OCI-LY1 (cell line): Measurements from ENCODE around the gene CDK5RAP2.

Experiments
- H2AFZ ChIP-seq: fragments of 200-600 bp; sonication (generic), shearing (Covaris generic); 2 replicates; pipeline ENCODE4 v1.6.0; 2014; ENCODE audit warnings: antibody characterized with exemption, mild to moderate bottlenecking, low read length
- H3F3A ChIP-seq: fragments of 200-600 bp; sonication (generic), shearing (Covaris generic); 2 replicates; pipeline ENCODE4 v1.6.0; 2014; ENCODE audit warnings: mild to moderate bottlenecking, antibody characterized with exemption, low read length, moderate library complexity; ENCODE audit not compliant: insufficient read depth
- H3K27ac ChIP-seq: fragments of 200-600 bp; sonication (generic); 2 replicates; pipeline ENCODE4 v1.5.1; 2014; ENCODE audit warnings: low read length, mixed run types, mild to moderate bottlenecking, low read depth; ENCODE audit not compliant: poor library complexity, severe bottlenecking
- H3K27me3 ChIP-seq: fragments of 200-600 bp; sonication (generic); 2 replicates; pipeline ENCODE4 v1.6.0; 2014; ENCODE audit warnings: antibody characterized with exemption, mild to moderate bottlenecking, low read length, moderate library complexity; ENCODE audit not compliant: insufficient read depth
- H3K36me3 ChIP-seq: fragments of 200-600 bp; sonication (generic); 2 replicates; pipeline ENCODE4 v1.6.1; 2014; ENCODE audit warnings: mild to moderate bottlenecking, antibody characterized with exemption, low read length, moderate library complexity, mixed read lengths; ENCODE audit not compliant: insufficient read depth
- H3K4me1 ChIP-seq: fragments of 200-600 bp; sonication (generic); 2 replicates; pipeline ENCODE4 v1.5.1; 2014; ENCODE audit warnings: mild to moderate bottlenecking, low read length, moderate library complexity; ENCODE audit not compliant: insufficient read depth, severe bottlenecking
- H3K4me2 ChIP-seq: fragments of 200-600 bp; sonication (generic), shearing (Covaris generic); 2 replicates; pipeline ENCODE4 v1.6.1; 2014; ENCODE audit warnings: low read length
- H3K4me3 ChIP-seq: fragments of 200-600 bp; sonication (generic); 2 replicates; pipeline ENCODE4 v1.5.1; 2014; ENCODE audit warnings: low read length, low read depth, mild to moderate bottlenecking, mixed read lengths; ENCODE audit not compliant: poor library complexity, severe bottlenecking
- H3K79me2 ChIP-seq: fragments of 200-600 bp; shearing (Covaris generic); 2 replicates; pipeline ENCODE4 v1.6.1; 2016; ENCODE audit warnings: mixed run types, low read length, mixed read lengths; ENCODE audit not compliant: insufficient read depth
- H3K9ac ChIP-seq: fragments of 200-600 bp; sonication (generic), shearing (Covaris generic); 2 replicates; pipeline ENCODE4 v1.6.1; 2014; ENCODE audit warnings: mild to moderate bottlenecking, low read length, mixed read lengths
- H3K9me2 ChIP-seq: fragments of 200-600 bp; sonication (generic), shearing (Covaris generic); 2 replicates; pipeline ENCODE4 v1.6.1; 2014; ENCODE audit warnings: low read depth, mild to moderate bottlenecking, low read length, mixed read lengths
- H3K9me3 ChIP-seq: fragments of 200-600 bp; shearing (Covaris generic); 2 replicates; pipeline ENCODE4 v1.6.1; 2014; ENCODE audit warnings: low read length, mixed read lengths
- H4K20me1 ChIP-seq: fragments of 200-600 bp; sonication (generic), shearing (Covaris generic); 2 replicates; pipeline ENCODE4 v1.6.0; 2016; ENCODE audit warnings: mild to moderate bottlenecking, low read length; ENCODE audit not compliant: insufficient read depth
- CTCF ChIP-seq: fragments of 200-600 bp; sonication (generic), shearing (Covaris generic); IDR thresholded peaks from 2 replicates; pipeline ENCODE4 v1.5.1; 2017; ENCODE audit warnings: mild to moderate bottlenecking, antibody characterized with exemption, low read length, moderate library complexity, mixed read lengths
- EZH2 ChIP-seq: fragments of 200-600 bp; sonication (generic), shearing (Covaris generic); IDR thresholded peaks from 2 replicates; pipeline ENCODE4 v1.8.0; 2017; ENCODE audit warnings: borderline replicate concordance, mixed run types, mild to moderate bottlenecking, antibody characterized with exemption, low read length, moderate library complexity, mixed read lengths

Gene CDK5RAP2

DNA sequence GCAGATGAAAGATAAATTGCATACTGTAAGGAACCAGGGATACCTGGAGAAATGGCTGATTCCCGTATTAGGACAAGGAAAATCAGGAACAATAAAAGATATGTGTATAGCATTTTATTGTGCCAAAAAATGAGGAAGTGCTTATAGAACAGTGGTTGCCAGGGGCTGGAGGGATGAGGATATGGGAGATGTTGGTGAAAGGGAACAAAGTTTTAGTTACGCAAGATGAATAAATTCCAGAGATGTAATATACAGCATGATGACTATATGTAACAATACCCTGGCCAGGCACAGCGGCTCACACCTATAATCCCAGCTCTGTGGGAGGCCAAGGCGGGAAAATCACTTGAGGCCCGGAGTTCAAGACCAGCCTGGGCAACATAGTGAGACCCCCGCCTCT lies 101.8 kb downstream of the CDK5RAP2 start:
- Histone ChIP-seq H3K27me3 (no peaks in the 10 kb centered on the region), H3K4me2 (no peak overlapping the region), H3F3A (no peaks in the 10 kb centered on the region), H4K20me1 (no peaks in the 10 kb centered on the region), H3K4me3 (no peak overlapping the region), H3K9me3 (no peaks in the 10 kb centered on the region), H3K4me1 (no peaks in the 10 kb centered on the region), H3K79me2 (no peaks in the 10 kb centered on the region), H3K9me2 (no peaks in the 10 kb centered on the region), H3K27ac (no peak overlapping the region), H3K36me3 (peaks cover 89% of the 10 kb centered on the region), H2AFZ (no peak overlapping the region), H3K9ac (no peak overlapping the region)
- no peak for TF ChIP-seq EZH2
- no peak for TF ChIP-seq CTCF

- H3F3A ChIP-seq: no peaks in the 10 kb centered on the region
- no peak overlapping the region for H2AFZ ChIP-seq
- no peaks in the 10 kb centered on the region for H3K4me1 ChIP-seq
- H3K4me3 ChIP-seq: no peak overlapping the region
- no peaks in the 10 kb centered on the region for H3K79me2 ChIP-seq
- no peaks in the 10 kb centered on the region for H3K27me3 ChIP-seq
- H3K9ac ChIP-seq: no peak overlapping the region
- H3K27ac ChIP-seq: no peak overlapping the region
- no peaks in the 10 kb centered on the region for H3K9me2 ChIP-seq
- H4K20me1 ChIP-seq: no peaks in the 10 kb centered on the region
- no peaks in the 10 kb centered on the region for H3K9me3 ChIP-seq
- H3K4me2 ChIP-seq: no peak overlapping the region
- peaks cover 89% of the 10 kb centered on the region for H3K36me3 ChIP-seq
- TF ChIP-seq CTCF (peak; percentile 79), EZH2 (no peak)
Observed at GRCh38 chr9:120477534-120478001, 102.4 kb downstream of the CDK5RAP2 start.

DNA sequence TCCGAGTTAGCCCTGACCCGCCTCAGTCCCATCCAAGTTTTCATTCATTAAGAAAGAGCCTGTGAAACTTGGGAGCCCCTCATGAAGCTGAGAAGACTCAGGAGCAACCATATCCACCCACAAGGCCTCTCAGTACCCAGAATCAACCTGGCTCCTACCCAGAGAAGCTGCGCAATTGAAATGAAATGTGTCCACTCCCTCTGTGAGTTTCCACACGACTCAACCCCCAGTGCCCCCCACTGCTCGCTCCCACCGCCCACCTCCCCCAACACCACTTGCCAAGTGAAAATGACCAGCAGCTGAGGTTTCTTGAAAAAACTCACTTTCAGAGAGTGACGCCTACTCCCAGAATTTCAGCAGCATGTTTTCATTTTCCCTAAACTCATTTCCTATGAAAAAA lies 104.6 kb downstream of the CDK5RAP2 start:
- TF ChIP-seq CTCF (no peak), EZH2 (no peak)
- H3K79me2 ChIP-seq: no peaks in the 10 kb centered on the region
- no peaks in the 10 kb centered on the region for H3K4me1 ChIP-seq
- H3K4me2 ChIP-seq: no peak overlapping the region
- no peaks in the 10 kb centered on the region for H4K20me1 ChIP-seq
- H3K36me3 ChIP-seq: peaks cover 90% of the 10 kb centered on the region
- H3K27ac ChIP-seq: no peak overlapping the region
- no peak overlapping the region for H3K4me3 ChIP-seq
- H3K9ac ChIP-seq: no peak overlapping the region
- H3K9me2 ChIP-seq: no peaks in the 10 kb centered on the region
- H3K9me3 ChIP-seq: no peaks in the 10 kb centered on the region
- no peaks in the 10 kb centered on the region for H3F3A ChIP-seq
- H2AFZ ChIP-seq: no peak overlapping the region
- no peaks in the 10 kb centered on the region for H3K27me3 ChIP-seq
